DND-41 (cell line): Measurements from ENCODE around the gene PXK.
A peak's percentile ranks its signal among the peaks of the same experiment; 100 is the strongest.

ENCODE experiments used
- EZH2 ChIP-seq: IDR thresholded peaks from 3 replicates; pipeline ENCODE4 v1.6.1; 2012; ENCODE audit warnings: borderline replicate concordance, low read depth, mild to moderate bottlenecking, moderate library complexity, low read length, inconsistent platforms; ENCODE audit not compliant: severe bottlenecking
- TF ChIP-seq, protein P1 (sequence below): IDR thresholded peaks from 2 replicates; pipeline ENCODE4 v1.5.1; 2012; ENCODE audit warnings: borderline replicate concordance, low read length, moderate library complexity, mild to moderate bottlenecking; ENCODE audit not compliant: poor library complexity, severe bottlenecking; ENCODE audit errors: extremely low read depth

GRCh38 chr3:58305882-58306711 is 26.6 kb upstream of the PXK start, which contains the start of the genes HTD2 and RPP14:
- TF ChIP-seq, protein P1, sequence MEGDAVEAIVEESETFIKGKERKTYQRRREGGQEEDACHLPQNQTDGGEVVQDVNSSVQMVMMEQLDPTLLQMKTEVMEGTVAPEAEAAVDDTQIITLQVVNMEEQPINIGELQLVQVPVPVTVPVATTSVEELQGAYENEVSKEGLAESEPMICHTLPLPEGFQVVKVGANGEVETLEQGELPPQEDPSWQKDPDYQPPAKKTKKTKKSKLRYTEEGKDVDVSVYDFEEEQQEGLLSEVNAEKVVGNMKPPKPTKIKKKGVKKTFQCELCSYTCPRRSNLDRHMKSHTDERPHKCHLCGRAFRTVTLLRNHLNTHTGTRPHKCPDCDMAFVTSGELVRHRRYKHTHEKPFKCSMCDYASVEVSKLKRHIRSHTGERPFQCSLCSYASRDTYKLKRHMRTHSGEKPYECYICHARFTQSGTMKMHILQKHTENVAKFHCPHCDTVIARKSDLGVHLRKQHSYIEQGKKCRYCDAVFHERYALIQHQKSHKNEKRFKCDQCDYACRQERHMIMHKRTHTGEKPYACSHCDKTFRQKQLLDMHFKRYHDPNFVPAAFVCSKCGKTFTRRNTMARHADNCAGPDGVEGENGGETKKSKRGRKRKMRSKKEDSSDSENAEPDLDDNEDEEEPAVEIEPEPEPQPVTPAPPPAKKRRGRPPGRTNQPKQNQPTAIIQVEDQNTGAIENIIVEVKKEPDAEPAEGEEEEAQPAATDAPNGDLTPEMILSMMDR: peak; percentile 98
- TF ChIP-seq EZH2: no peak
